ENCODE results near the gene THRAP3.

Gene THRAP3

GRCh38 chr1:36303244-36303643 lies 79.0 kb downstream of the THRAP3 start:
- no peak for DNase-seq

GRCh38 chr1:36303650-36304360 lies 79.6 kb downstream of the THRAP3 start:
- no peak for DNase-seq

- no peak for DNase-seq
Measured at GRCh38 chr1:36304521-36304920, 80.3 kb downstream of the THRAP3 start.

- no peak for DNase-seq
Measured at GRCh38 chr1:36304970-36305914, 81.0 kb downstream of the THRAP3 start.

DNA sequence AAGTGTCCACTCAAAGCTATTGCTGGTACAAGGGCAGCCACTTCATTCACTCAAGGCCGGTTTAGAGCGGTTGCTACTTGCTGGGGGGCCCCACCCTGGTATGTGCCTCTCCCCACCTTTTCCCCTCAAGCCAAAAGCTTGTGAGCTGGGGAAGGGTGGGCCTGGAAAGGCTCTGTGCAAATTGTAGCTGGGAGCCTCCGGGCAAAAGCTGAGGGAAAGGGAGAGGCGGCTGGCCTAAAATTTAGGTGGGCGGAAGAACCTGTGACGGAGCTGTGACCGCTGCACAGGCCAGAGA lies 81.6 kb downstream of the THRAP3 start:
- DNase-seq = no peak

- peak; percentile 33 for DNase-seq
Measured at GRCh38 chr1:36306210-36306901, 82.1 kb downstream of the THRAP3 start, which contains the start of gene SH3D21. Gene SH3D21 (plus strand): TSS chr1:36306368. CDS start chr1:36306421, 53 bp downstream.

DNA sequence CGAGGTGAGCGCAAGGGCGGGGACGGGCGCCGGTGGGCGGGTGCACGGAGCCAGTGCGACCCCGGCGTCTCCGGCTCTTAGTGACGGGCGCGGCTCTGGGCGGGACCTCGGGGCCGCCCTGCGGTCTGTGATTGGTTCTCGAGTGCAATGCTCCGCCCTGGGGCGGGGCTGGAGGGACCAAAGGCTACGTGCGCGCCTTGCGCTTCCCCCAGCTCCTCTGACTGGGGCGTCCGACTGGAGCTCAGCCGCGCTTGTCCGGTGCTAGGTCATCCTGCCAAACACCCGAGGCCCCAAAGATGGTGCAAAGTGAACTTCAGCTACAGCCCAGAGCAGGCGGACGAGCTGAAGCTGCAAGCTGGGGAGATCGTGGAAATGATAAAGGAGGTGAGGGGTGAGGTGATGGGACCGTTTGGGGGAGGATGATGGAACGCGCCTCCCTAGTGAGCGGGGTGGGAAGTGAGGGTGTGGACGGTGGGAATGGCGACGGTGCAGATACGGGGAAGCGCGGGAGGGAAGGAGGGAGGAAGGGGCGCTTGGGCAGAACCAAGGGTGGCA lies 82.7 kb downstream of the THRAP3 start:
- peak; percentile 93 for DNase-seq

- no peak for DNase-seq
Measured at GRCh38 chr1:36307601-36308330, 83.5 kb downstream of the THRAP3 start.

DNA sequence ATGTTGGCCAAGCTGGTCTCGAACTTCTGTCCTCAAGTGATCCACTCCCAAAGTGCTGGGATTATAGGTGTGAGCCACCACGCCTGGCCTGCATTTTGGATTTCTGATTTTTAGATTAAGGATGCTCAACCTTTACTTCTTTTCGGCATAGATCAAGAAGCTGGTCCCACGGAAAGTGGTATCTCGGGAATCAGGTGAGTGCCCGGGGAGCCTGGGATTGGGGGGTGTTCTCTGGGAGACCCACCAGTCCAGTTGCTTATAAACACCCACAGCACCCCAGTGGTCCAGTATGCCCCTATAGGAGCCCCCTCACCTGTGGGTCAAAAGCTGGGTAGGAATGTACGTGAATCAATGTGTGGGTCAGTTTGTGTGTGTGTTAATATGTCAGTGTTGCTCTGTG lies 85.2 kb downstream of the THRAP3 start:
- DNase-seq = no peak

DNA sequence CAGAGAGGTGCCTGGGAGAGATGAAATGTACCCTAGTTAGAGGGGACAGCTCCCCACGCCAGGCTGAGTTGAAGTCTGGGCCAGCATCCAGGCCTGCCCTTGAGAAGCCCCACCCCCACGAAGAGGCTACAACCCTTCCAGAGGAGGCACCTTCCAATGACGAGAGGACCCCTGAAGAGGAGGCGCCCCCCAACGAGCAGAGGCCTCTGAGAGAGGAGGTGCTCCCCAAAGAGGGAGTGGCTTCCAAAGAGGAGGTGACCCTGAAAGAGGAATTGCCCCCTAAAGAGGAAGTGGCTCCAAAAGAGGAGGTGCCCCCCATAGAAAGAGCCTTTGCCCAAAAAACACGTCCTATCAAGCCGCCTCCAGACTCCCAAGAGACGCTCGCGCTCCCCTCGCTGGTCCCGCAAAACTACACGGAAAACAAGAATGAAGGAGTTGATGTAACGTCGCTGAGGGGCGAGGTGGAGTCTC lies 96.1 kb downstream of the THRAP3 start:
- no peak for DNase-seq

DNA sequence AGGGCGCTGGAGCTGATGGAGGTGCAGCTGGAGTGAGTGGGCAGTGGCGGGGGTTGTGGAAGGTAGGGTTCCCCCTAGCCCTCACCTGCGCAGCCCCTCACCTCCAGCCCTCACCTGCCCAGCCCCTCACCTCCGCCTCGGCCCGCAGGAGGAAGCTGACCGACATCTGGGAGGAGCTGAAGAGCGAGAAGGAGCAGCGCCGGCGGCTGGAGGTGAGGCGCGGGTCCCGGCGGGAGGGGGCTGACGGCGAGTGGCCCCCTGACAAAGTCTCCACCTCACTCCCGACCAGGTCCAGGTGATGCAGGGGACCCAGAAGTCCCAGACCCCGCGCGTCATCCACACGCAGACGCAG lies 96.5 kb downstream of the THRAP3 start:
- DNase-seq = no peak

- DNase-seq = no peak
Measured at GRCh38 chr1:36321119-36321951, 97.1 kb downstream of the THRAP3 start.

- no peak for DNase-seq
Measured at GRCh38 chr1:36322041-36322785, 98.0 kb downstream of the THRAP3 start.

DNA sequence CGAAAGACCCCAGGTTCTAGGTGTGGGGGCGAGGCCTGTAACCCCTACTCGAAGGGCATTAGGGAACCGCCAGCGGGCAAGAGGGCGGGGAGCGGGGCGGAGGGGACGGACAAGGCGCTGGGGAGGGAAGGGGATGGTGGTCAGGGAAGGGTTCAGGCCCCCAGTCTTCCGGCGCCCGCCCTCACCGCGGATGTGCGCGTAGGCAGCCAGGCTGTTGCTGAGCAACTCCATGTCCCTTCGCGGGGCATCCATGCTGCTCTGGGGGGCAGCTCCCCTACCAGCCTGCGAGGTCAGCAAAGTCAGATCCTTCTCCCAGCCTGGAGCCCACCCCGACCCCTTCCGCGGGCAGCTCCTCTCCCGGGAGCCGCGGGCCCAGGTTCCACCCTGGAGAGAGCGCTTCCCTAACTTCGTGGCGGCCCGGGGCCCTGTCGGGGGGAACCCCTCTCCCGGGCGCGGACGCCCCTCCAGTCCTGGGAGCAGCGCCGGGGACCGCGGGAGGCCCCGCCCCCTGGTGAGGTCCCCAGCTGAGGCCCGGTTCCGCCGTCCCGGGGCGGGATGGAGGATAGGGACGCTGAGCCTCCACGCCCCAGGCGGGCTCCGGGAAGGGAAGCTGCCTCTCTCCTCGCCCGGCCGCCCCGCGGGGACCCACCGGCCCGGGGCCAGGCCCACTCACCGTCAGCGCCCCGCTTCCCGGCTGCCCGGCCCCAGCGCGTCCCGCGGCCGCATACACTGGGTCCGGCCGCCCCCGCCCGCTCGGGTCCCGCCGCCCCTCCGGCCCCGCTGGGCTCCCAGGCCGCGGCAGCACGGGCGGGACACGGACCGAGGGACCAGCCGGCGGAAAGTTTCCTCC lies 98.8 kb downstream of the THRAP3 start:
- no peak for DNase-seq

GRCh38 chr1:36323636-36324352 lies 99.6 kb downstream of the THRAP3 start, which contains the start of gene EVA1B:
Gene EVA1B (minus strand): TSS chr1:36323645. CDS start chr1:36323037, 608 bp downstream.
- no peak for DNase-seq

GRCh38 chr1:36324353-36324703 lies 100.1 kb downstream of the THRAP3 start:
- no peak for DNase-seq

- no peak for DNase-seq
Measured at GRCh38 chr1:36326499-36326898, 102.3 kb downstream of the THRAP3 start.

DNA sequence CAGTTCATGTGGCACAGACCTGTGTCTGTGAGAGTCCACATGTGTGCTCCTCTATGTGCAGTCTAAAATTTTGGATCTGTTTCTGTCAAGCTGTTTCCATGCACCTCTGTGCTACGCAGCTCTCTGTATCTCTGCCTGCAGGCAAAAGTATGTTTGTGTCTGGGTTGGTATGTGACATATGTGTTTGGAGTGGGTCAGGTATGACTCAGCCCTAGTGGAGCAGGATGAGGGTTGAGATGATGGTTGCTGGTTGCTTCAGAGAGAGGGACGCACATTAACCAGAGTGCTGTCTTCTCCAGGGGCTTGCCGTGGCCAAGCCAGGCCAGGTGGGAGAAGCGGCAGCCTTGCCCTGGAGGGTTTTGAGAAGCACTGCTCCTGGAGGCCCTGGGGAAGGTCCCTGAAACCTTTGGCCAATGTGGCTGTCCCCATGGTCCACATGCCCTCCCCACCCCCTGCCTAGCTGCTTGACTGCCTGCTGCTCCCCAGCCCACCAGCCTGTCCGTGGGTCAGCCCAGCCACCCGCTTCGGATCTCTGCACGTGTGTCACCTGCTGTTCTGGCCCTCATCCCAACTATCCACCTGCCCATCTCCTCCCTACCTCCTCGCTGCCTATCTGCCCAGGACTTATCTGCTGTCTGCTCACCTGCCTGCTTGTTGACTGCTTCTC lies 103.3 kb downstream of the THRAP3 start:
- DNase-seq = no peak

GRCh38 chr1:36328088-36328480 lies 103.8 kb downstream of the THRAP3 start:
- no peak for DNase-seq

All from NCI-H1092 (cell line).